Measurements from ENCODE around the gene TASP1.

DNA sequence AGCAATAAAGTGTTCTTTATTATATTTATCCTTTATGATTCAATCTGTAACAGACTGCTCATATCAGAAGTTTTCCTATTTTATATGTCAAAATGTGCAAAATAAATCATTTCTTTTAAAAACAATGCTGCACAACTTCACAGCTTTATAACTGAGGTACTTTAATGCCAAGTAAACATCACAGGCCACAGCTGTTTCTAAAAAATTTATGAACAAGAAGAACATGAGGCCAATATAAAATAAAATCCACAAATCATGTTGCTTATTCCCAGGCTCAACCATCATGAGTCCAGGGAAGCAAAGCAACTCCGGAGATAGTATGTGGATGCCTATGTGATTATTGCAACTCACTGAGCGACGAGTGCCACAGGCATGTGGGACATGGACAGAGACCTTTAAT is 222.2 kb downstream of the TASP1 start:
- TF ChIP-seq, protein P1, sequence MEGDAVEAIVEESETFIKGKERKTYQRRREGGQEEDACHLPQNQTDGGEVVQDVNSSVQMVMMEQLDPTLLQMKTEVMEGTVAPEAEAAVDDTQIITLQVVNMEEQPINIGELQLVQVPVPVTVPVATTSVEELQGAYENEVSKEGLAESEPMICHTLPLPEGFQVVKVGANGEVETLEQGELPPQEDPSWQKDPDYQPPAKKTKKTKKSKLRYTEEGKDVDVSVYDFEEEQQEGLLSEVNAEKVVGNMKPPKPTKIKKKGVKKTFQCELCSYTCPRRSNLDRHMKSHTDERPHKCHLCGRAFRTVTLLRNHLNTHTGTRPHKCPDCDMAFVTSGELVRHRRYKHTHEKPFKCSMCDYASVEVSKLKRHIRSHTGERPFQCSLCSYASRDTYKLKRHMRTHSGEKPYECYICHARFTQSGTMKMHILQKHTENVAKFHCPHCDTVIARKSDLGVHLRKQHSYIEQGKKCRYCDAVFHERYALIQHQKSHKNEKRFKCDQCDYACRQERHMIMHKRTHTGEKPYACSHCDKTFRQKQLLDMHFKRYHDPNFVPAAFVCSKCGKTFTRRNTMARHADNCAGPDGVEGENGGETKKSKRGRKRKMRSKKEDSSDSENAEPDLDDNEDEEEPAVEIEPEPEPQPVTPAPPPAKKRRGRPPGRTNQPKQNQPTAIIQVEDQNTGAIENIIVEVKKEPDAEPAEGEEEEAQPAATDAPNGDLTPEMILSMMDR (IDR thresholded peaks at IDR 0.05 in 4 of 5, conservative IDR thresholded peaks at IDR 0.05 in 1 of 5): no peak
- no peak for TF ChIP-seq POLR2A (IDR thresholded peaks at IDR 0.05)

All from gastrocnemius medialis (tissue), 4 donors.